ENCODE results near the gene SYT9. TPM values are rescaled to one million over a fixed set of nuclear protein-coding genes. Genes with fewer than 3 reads are reported as not detected.

The SYT9 gene
- total and polyA plus RNA-seq, 9 of the 15 experiments (the other 6 are each of a cell fraction or from before 2014, with no cell fraction given): 0.01 TPM; not detected in 8

DNA sequence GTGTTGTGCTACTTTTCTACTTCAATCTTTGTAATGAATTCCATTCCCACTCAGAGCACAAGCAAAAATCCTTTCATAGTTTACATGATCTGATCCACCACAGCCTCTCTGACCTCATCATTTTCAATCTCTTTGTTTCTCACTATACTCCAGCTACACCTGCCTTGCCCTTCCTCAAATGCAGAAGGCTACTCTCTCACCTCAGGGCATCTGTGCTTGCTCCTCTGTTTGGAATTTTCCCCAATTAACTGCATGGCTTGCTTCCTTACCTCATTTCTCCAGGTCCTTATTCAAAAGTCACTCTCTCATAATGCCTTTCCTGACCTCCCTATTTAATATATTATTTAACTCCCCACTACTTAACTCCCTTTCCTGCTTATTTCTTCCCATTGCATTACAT is 133.0 kb downstream of the SYT9 start (continued):
- TF ChIP-seq, protein P1, sequence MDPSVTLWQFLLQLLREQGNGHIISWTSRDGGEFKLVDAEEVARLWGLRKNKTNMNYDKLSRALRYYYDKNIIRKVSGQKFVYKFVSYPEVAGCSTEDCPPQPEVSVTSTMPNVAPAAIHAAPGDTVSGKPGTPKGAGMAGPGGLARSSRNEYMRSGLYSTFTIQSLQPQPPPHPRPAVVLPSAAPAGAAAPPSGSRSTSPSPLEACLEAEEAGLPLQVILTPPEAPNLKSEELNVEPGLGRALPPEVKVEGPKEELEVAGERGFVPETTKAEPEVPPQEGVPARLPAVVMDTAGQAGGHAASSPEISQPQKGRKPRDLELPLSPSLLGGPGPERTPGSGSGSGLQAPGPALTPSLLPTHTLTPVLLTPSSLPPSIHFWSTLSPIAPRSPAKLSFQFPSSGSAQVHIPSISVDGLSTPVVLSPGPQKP (CRISPR knock-in tag; IDR thresholded peaks at IDR 0.05): no peak
- TF ChIP-seq RBFOX2 (IDR thresholded peaks at IDR 0.05; ENCODE audit: low read depth, low read length) (no peak), RFX5 (IDR thresholded peaks at IDR 0.05; ENCODE audit: low read depth, low read length) (no peak), KLF6 (CRISPR knock-in tag; IDR thresholded peaks at IDR 0.05; ENCODE audit: borderline replicate concordance) (no peak), SMARCA4 (IDR thresholded peaks at IDR 0.05) (no peak), ZKSCAN1 (IDR thresholded peaks at IDR 0.05; ENCODE audit: low read depth, low read length) (no peak), RHOXF2B (CRISPR knock-in tag; conservative IDR thresholded peaks at IDR 0.05) (no peak)

DNA sequence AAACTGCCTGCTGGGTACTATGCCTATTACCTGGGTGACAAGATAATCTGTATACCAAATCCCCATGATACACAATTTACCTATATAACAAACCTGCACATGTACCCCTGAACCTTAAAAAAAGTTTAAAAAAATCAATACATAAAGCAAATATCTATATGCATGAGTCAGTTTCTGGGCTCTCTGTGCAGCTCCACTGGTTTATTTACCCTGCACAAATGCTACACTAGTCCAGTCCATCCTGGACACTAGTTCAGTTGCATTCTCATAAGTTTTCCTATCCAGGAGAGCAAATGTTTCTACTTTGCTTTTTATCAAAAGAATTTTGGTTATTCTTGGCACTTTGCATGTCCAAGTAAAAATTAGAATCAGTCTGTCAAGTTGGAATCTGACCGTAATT is 133.8 kb downstream of the SYT9 start:
- H3K9me1 ChIP-seq (ENCODE audit: control insufficient read depth, insufficient read depth, low read length): no peaks in the 10 kb centered on the region
- CTCF ChIA-PET (ENCODE audit: low intra/inter-chr PET ratio): no interaction called here
- no peaks in the 10 kb centered on the region for H3K79me2 ChIP-seq (ENCODE audit: control insufficient read depth, insufficient read depth, low read length)
- POLR2A ChIA-PET: no interaction called here
- ATAC-seq: no peak
- no peak for FAIRE-seq
- no peaks in the 10 kb centered on the region for H3K9me3 ChIP-seq (replicated peaks; ENCODE audit: control insufficient read depth, insufficient read depth, low read depth, low read length)
- H2AFZ ChIP-seq (ENCODE audit: low read depth, low read length): no peak overlapping the region
- no TSS peak for BruUV-seq (replicated peaks)
- TF ChIP-seq ZC3H8 (IDR thresholded peaks at IDR 0.05): no peak
- no peak for TF ChIP-seq ILK (tag; IDR thresholded peaks at IDR 0.05; ENCODE audit: borderline replicate concordance, low read depth)
- TF ChIP-seq HNRNPL (IDR thresholded peaks at IDR 0.05; ENCODE audit: low read depth, low read length): no peak
- TF ChIP-seq TCF3 (CRISPR knock-in tag; IDR thresholded peaks at IDR 0.05): no peak
- TF ChIP-seq ESRRA (IDR thresholded peaks at IDR 0.05; ENCODE audit: borderline replicate concordance, low read depth): no peak
- TF ChIP-seq, protein P2, sequence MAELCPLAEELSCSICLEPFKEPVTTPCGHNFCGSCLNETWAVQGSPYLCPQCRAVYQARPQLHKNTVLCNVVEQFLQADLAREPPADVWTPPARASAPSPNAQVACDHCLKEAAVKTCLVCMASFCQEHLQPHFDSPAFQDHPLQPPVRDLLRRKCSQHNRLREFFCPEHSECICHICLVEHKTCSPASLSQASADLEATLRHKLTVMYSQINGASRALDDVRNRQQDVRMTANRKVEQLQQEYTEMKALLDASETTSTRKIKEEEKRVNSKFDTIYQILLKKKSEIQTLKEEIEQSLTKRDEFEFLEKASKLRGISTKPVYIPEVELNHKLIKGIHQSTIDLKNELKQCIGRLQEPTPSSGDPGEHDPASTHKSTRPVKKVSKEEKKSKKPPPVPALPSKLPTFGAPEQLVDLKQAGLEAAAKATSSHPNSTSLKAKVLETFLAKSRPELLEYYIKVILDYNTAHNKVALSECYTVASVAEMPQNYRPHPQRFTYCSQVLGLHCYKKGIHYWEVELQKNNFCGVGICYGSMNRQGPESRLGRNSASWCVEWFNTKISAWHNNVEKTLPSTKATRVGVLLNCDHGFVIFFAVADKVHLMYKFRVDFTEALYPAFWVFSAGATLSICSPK (IDR thresholded peaks at IDR 0.05; ENCODE audit: borderline replicate concordance): no peak
- no peak for TF ChIP-seq ZNF561 (CRISPR knock-in tag; conservative IDR thresholded peaks at IDR 0.05)
- TF ChIP-seq KAT7 (CRISPR knock-in tag; IDR thresholded peaks at IDR 0.05; ENCODE audit: borderline replicate concordance): no peak
- TF ChIP-seq TCF7 (IDR thresholded peaks at IDR 0.05; ENCODE audit: borderline replicate concordance): no peak
- WGBS (ENCODE audit: insufficient coverage, low coverage, missing lambda C conversion rate): 0% methylated on average over 1 of the region's 1 CpG
- DNase-seq (ENCODE audit: extremely low read depth in 1 of 4, low spot score in 3 of 4): no peak
- no peak overlapping the region for H3K4me3 ChIP-seq
- no peaks in the 10 kb centered on the region for H3K4me1 ChIP-seq (replicated peaks in 1 of 2; ENCODE audit: control insufficient read depth in 2 of 2, insufficient read depth in 2 of 2, low read length in 2 of 2)
- H3K9ac ChIP-seq (ENCODE audit: insufficient read depth in 1 of 2, low read depth in 2 of 2, low read length in 2 of 2): no peak overlapping the region
- intact Hi-C loops (cut with micrococcal nuclease): no loop called here
- in situ Hi-C loops (cut with MboI): no loop called here
- H3K27me3 ChIP-seq (ENCODE audit: control insufficient read depth in 2 of 2, insufficient read depth in 2 of 2, low read length in 2 of 2): no peaks in the 10 kb centered on the region
- no peaks in the 10 kb centered on the region for H4K20me1 ChIP-seq (replicated peaks; ENCODE audit: control insufficient read depth, insufficient read depth, low read length)
- no peak overlapping the region for H3K27ac ChIP-seq (ENCODE audit: extremely low read depth, low read depth, low read length)
- H3K4me2 ChIP-seq (ENCODE audit: insufficient read depth, low read length): no peak overlapping the region
- no peaks in the 10 kb centered on the region for H3K36me3 ChIP-seq (ENCODE audit: control insufficient read depth, insufficient read depth, low read length)
